NCI-H187 (cell line): Measurements from ENCODE around the gene GRM3.

Source experiments
- DNase-seq, 2 experiments: peaks; one replicate each; lab custom pipeline; 2025; lab: John Stamatoyannopoulos, UW

GRM3 gene

GRCh38 chr7:86904949-86905834, 261.5 kb downstream of the GRM3 start:
- DNase-seq = no peak

DNA sequence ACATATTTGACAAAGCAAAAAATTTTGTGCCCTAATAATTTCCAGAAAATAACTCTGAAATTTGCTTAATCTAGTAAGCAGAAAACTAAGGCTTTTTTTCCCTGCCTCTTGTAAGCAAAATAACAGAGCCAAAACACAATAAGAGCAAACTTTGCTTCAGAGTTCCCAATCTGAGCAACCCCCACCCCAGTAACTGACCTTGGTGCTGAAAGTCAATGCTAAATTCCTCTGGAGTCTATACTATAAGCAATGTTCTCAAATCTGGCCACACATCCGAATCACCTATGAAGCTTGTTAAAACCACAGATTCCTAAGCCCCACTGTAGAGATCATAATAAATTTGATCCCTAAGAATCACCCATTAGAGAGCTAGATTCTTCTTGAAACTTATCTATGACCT, 265.2 kb downstream of the GRM3 start:
- DNase-seq = no peak

GRCh38 chr7:86911659-86912058, 267.9 kb downstream of the GRM3 start:
- no peak for DNase-seq

- no peak for DNase-seq
Measured at GRCh38 chr7:86913709-86914108, 270.0 kb downstream of the GRM3 start.
